ACC112 (cell line): Measurements from ENCODE around the gene UFSP2.
A peak's percentile ranks its signal among the peaks of the same experiment; 100 is the strongest.
"Not testable (repeated sequence)": the region's sequence is repeated elsewhere in the genome, so short reads cannot be mapped to it uniquely, and the experiment has no call there.

Source experiments
- H2AFZ ChIP-seq: fragments of 200-600 bp; sonication (generic); one replicate; pipeline ENCODE4 v1.6.0; 2017; ENCODE audit warnings: antibody characterized with exemption, low read length; ENCODE audit not compliant: unreplicated experiment
- H3K27ac ChIP-seq: fragments of 200-600 bp; sonication (generic); 2 replicates; pipeline ENCODE4 v1.5.1; 2014; ENCODE audit warnings: low read depth, mild to moderate bottlenecking, antibody characterized with exemption, low read length, moderate library complexity
- H3K27me3 ChIP-seq: fragments of 200-600 bp; sonication (generic); 2 replicates; pipeline ENCODE4 v1.6.1; 2014; ENCODE audit warnings: mild to moderate bottlenecking, antibody characterized with exemption, low read length, moderate library complexity, mixed read lengths; ENCODE audit not compliant: insufficient read depth
- H3K36me3 ChIP-seq: fragments of 200-600 bp; sonication (generic); 2 replicates; pipeline ENCODE4 v1.6.1; 2016; ENCODE audit warnings: mild to moderate bottlenecking, antibody characterized with exemption, low read length, moderate library complexity, mixed read lengths; ENCODE audit not compliant: insufficient read depth
- H3K4me1 ChIP-seq: fragments of 200-600 bp; sonication (generic); one replicate; pipeline ENCODE4 v1.6.1; 2016; ENCODE audit warnings: low read length, mixed read lengths; ENCODE audit not compliant: insufficient read depth, unreplicated experiment, control insufficient read depth
- H3K4me3 ChIP-seq: fragments of 200-600 bp; sonication (generic); 2 replicates; pipeline ENCODE4 v1.5.1; 2014; ENCODE audit warnings: mild to moderate bottlenecking, low read depth, low read length
- H3K79me2 ChIP-seq: fragments of 200-600 bp; sonication (generic); one replicate; pipeline ENCODE4 v1.6.0; 2016; ENCODE audit warnings: low read length; ENCODE audit not compliant: control insufficient read depth, unreplicated experiment, insufficient read depth

Gene UFSP2

GRCh38 chr4:185369731-185370130 lies 56.0 kb downstream of the UFSP2 start:
- Histone ChIP-seq H3K4me1 (no peaks in the 10 kb centered on the region), H3K36me3 (peaks cover 6% of the 10 kb centered on the region; the same call in 1 of the 2 replicates), H3K27ac (no peak overlapping the region), H3K79me2 (no peaks in the 10 kb centered on the region), H3K4me3 (no peak overlapping the region), H3K27me3 (no peaks in the 10 kb centered on the region), H2AFZ (no peak overlapping the region)

- H2AFZ ChIP-seq = no peak overlapping the region
- H3K79me2 ChIP-seq = no peaks in the 10 kb centered on the region
- H3K4me3 ChIP-seq = no peak overlapping the region
- peaks cover 3% of the 10 kb centered on the region; the same call in 1 of the 2 replicates for H3K36me3 ChIP-seq
- H3K4me1 ChIP-seq = peaks cover 3% of the 10 kb centered on the region
- H3K27me3 ChIP-seq = no peaks in the 10 kb centered on the region
- H3K27ac ChIP-seq = no peak overlapping the region
These were observed 60.9 kb downstream of the UFSP2 start for GRCh38 chr4:185364886-185365285.

GRCh38 chr4:185363251-185363650 lies 62.5 kb downstream of the UFSP2 start:
- no peak overlapping the region for H3K4me3 ChIP-seq
- peaks cover 14% of the 10 kb centered on the region for H3K4me1 ChIP-seq
- no peak overlapping the region for H3K27ac ChIP-seq
- H3K36me3 ChIP-seq = 0 out of 2 replicates have a peak, but pooled peaks cover 6% of the 10 kb centered on the region
- H2AFZ ChIP-seq = no peak overlapping the region
- H3K79me2 ChIP-seq = no peaks in the 10 kb centered on the region
- H3K27me3 ChIP-seq = no peaks in the 10 kb centered on the region

- not testable (repeated sequence) for H2AFZ ChIP-seq
These were observed 63.2 kb downstream of the UFSP2 start for GRCh38 chr4:185362570-185362969.

GRCh38 chr4:185361872-185362271 lies 63.9 kb downstream of the UFSP2 start:
- no peak overlapping the region for H3K27ac ChIP-seq
- 0 out of 2 replicates have a peak, but pooled peaks cover 6% of the 10 kb centered on the region for H3K36me3 ChIP-seq
- peaks cover 25% of the 10 kb centered on the region for H3K4me1 ChIP-seq
- H3K4me3 ChIP-seq = no peak overlapping the region
- no peak overlapping the region for H2AFZ ChIP-seq
- H3K27me3 ChIP-seq = no peaks in the 10 kb centered on the region
- H3K79me2 ChIP-seq = no peaks in the 10 kb centered on the region

More at GRCh38 chr4:185362570-185362969, 63.2 kb downstream of the UFSP2 start:
- H3K27ac ChIP-seq, H3K36me3 ChIP-seq, H3K4me3 ChIP-seq, H3K27me3 ChIP-seq, H3K79me2 ChIP-seq: not testable (repeated sequence)
- H3K4me1 ChIP-seq = peaks cover 21% of the 10 kb centered on the region

- Histone ChIP-seq H3K79me2 (no peaks in the 10 kb centered on the region), H3K27me3 (no peaks in the 10 kb centered on the region), H3K4me1 (peaks cover 25% of the 10 kb centered on the region), H3K4me3 (no peak overlapping the region), H2AFZ (no peak overlapping the region), H3K36me3 (0 out of 2 replicates have a peak, but pooled peaks cover 6% of the 10 kb centered on the region), H3K27ac (peak overlapping the region; percentile 88)
These were observed 65.9 kb downstream of the UFSP2 start for GRCh38 chr4:185359767-185360446.

GRCh38 chr4:185358959-185359358 lies 66.8 kb downstream of the UFSP2 start:
- H3K4me1 ChIP-seq = peaks cover 25% of the 10 kb centered on the region

GRCh38 chr4:185358514-185358913 lies 67.2 kb downstream of the UFSP2 start:
- 0 out of 2 replicates have a peak, but pooled peaks cover 6% of the 10 kb centered on the region for H3K36me3 ChIP-seq
- peaks cover 25% of the 10 kb centered on the region for H3K4me1 ChIP-seq
- H2AFZ ChIP-seq = no peak overlapping the region
- H3K79me2 ChIP-seq = no peaks in the 10 kb centered on the region
- peak overlapping the region; percentile 88 for H3K27ac ChIP-seq
- H3K4me3 ChIP-seq = no peak overlapping the region
- no peaks in the 10 kb centered on the region for H3K27me3 ChIP-seq

More at GRCh38 chr4:185358959-185359358, 66.8 kb downstream of the UFSP2 start:
- Histone ChIP-seq H3K36me3 (0 out of 2 replicates have a peak, but pooled peaks cover 6% of the 10 kb centered on the region), H2AFZ (no peak overlapping the region), H3K79me2 (no peaks in the 10 kb centered on the region), H3K27ac (peak overlapping the region; percentile 88), H3K4me3 (peak overlapping the region; percentile 17; the same call in 1 of the 2 replicates), H3K27me3 (no peaks in the 10 kb centered on the region)

- Histone ChIP-seq H3K4me1 (peaks cover 25% of the 10 kb centered on the region), H3K4me3 (no peak overlapping the region), H3K27me3 (no peaks in the 10 kb centered on the region), H3K79me2 (no peaks in the 10 kb centered on the region), H3K27ac (peak overlapping the region; percentile 88), H2AFZ (no peak overlapping the region), H3K36me3 (0 out of 2 replicates have a peak, but pooled peaks cover 3% of the 10 kb centered on the region)
These were observed 67.9 kb downstream of the UFSP2 start for GRCh38 chr4:185357733-185358440.

GRCh38 chr4:185357211-185357610 lies 68.6 kb downstream of the UFSP2 start:
- Histone ChIP-seq H2AFZ (no peak overlapping the region), H3K27ac (no peak overlapping the region), H3K4me1 (peaks cover 25% of the 10 kb centered on the region), H3K36me3 (0 out of 2 replicates have a peak, but pooled peaks cover 3% of the 10 kb centered on the region), H3K27me3 (no peaks in the 10 kb centered on the region), H3K4me3 (no peak overlapping the region), H3K79me2 (no peaks in the 10 kb centered on the region)
